ENCODE data around the gene GRPEL2.

GRPEL2 gene

GRCh38 chr5:149379818-149380374 lies 34.6 kb downstream of the GRPEL2 start:
- H3K36me3 Mint-ChIP-seq (ENCODE audit: low read depth): no peaks in the 10 kb centered on the region
- H3K4me3 Mint-ChIP-seq: peak overlapping the region in 2 of 3 experiments; percentile 61 to 88
- H3K27ac Mint-ChIP-seq: peak overlapping the region; percentile 84 to 96 (median 89)
- peaks cover 5% of the 10 kb centered on the region for H3K27me3 Mint-ChIP-seq (ENCODE audit: low read depth)
- peaks cover 81% of the 10 kb centered on the region for H3K4me1 Mint-ChIP-seq
- TF ChIP-seq CTCF (IDR thresholded peaks at IDR 0.05; ENCODE audit: unreplicated experiment in 3 of 3): no peak
- H3K9me3 Mint-ChIP-seq: no peaks in the 10 kb centered on the region

DNA sequence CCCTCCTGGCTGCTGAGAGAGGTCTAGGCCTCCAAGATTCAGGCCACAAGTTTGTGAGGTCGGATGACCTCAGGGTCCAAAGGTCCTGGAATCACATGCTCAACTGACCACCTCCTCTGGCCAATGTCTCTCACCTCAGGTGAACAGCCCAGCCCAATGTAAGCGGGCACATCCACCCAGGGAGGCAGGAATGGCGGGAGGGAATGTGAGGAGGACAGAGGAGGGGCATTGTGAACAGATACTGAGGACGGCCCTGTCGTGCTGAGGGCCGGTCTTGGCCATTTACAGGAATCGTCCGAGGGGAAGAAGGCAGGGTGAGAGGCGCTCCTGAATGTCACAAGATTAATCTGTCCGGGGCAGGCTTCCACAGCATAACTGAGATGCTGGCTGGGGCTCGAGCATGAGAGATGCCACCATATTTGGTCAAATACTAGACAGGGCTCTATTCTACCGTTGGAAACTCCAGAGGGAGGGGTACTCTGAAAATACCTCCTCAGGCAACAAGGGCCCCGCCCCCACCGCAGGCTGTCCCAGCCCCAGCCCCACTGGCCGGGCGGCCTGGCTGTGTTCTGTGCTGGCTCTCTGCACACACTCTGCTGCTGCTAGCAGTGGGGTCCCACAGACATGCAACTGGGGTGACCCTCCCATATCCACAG lies 35.3 kb downstream of the GRPEL2 start:
- Mint-ChIP-seq H3K27me3 (ENCODE audit: low read depth) (peaks cover 5% of the 10 kb centered on the region), H3K36me3 (ENCODE audit: low read depth) (no peaks in the 10 kb centered on the region), H3K27ac (peak overlapping the region; percentile 37 to 96 (median 89)), H3K9me3 (no peaks in the 10 kb centered on the region), H3K4me1 (peaks cover 76% of the 10 kb centered on the region), H3K4me3 (peak overlapping the region in 2 of 3 experiments; percentile 9 to 68)
- no peak for TF ChIP-seq CTCF (IDR thresholded peaks at IDR 0.05; ENCODE audit: unreplicated experiment in 3 of 3)

DNA sequence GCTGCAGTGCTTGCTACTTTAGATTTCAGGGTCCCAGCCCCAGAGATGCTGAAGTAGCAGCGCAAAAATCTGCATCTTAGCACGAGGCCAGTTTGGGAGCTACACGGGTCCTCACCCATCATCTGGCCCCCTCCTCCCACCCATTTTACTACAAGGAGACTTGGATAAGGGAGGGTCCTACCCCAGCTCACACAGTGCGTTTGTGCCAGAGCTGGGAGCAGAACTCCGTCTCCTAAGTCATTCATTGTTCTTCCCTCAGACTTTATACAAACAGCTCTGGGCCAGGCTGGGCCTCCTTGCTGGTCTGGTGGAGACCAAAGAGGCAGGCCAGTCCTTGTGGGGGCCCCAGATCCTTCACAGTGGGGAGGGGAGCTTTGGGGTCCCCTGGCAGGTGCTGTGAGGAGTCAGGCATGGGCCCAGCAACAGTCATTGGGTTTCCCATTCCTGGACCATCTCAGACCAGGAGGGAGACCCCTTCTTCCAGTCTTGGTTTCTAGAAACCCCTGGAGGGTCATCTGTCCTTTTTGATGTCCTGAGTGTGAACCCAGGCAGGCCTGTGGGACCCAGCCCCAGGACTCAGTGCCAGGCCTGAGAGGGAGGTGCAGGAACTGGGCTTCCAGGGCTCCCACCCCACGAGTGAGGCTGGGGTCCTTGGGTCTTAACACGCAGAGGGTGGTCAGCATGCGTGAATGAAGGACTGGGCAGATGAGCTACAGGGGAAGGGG lies 36.1 kb downstream of the GRPEL2 start:
- Mint-ChIP-seq H3K9me3 (no peaks in the 10 kb centered on the region), H3K4me1 (peaks cover 79% of the 10 kb centered on the region), H3K4me3 (peak overlapping the region in 1 of 3 experiments; percentile 61), H3K36me3 (ENCODE audit: low read depth) (no peaks in the 10 kb centered on the region), H3K27me3 (ENCODE audit: low read depth) (no peaks in the 10 kb centered on the region), H3K27ac (peak overlapping the region; percentile 61 to 96 (median 89))
- TF ChIP-seq CTCF (IDR thresholded peaks at IDR 0.05; ENCODE audit: unreplicated experiment in 3 of 3): no peak

- H3K27ac Mint-ChIP-seq: peak overlapping the region; percentile 12 to 96 (median 89)
- no peaks in the 10 kb centered on the region for H3K9me3 Mint-ChIP-seq
- no peaks in the 10 kb centered on the region for H3K36me3 Mint-ChIP-seq (ENCODE audit: low read depth)
- H3K4me3 Mint-ChIP-seq: peak overlapping the region in 1 of 3 experiments; percentile 61
- no peaks in the 10 kb centered on the region for H3K27me3 Mint-ChIP-seq (ENCODE audit: low read depth)
- TF ChIP-seq CTCF (IDR thresholded peaks at IDR 0.05; ENCODE audit: unreplicated experiment in 3 of 3): peak; percentile 84 to 90 (median 87)
- H3K4me1 Mint-ChIP-seq: peaks cover 83% of the 10 kb centered on the region
Measured at GRCh38 chr5:149381986-149382338, 36.7 kb downstream of the GRPEL2 start.

- peaks cover 84% of the 10 kb centered on the region for H3K4me1 Mint-ChIP-seq
- no peak for TF ChIP-seq CTCF (IDR thresholded peaks at IDR 0.05; ENCODE audit: unreplicated experiment in 3 of 3)
- no peaks in the 10 kb centered on the region for H3K27me3 Mint-ChIP-seq (ENCODE audit: low read depth)
- no peak overlapping the region for H3K4me3 Mint-ChIP-seq
- no peaks in the 10 kb centered on the region for H3K9me3 Mint-ChIP-seq
- peak overlapping the region in 2 of 3 experiments; percentile 51 to 96 for H3K27ac Mint-ChIP-seq
- H3K36me3 Mint-ChIP-seq (ENCODE audit: low read depth): no peaks in the 10 kb centered on the region
Measured at GRCh38 chr5:149382517-149383220, 37.4 kb downstream of the GRPEL2 start.

Data from nephron (organoid).